GM21717 (cell line): ENCODE measurements around the gene MTHFR.

Experiments used
- ATAC-seq: cut with Tn5 transposase; IDR thresholded peaks from one replicate; pipeline ENCODE4 v1.9.1; 2021; ENCODE audit warnings: mild to moderate bottlenecking, moderate library complexity; ENCODE audit not compliant: unreplicated experiment

The MTHFR gene

DNA sequence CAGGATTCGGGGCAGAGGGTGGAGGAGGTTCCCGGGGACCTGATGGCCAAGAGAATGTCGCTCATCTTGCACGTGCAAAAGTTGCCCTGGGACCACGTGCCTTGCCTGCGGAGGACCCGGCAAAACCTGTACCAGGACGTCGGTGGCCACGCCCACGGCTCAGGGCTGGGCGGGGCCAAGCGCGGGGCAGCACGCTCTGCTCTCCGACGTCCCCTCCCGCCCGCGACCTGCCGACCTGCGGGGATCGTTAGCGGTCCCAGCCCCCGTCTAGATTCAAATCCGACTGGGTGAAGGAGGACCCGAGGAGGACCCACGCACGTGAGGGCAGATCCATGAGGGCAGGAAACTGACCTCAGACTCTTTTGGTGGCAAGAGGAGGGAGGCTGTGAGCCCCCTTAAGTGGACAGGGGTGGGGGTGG, 43.8 kb downstream of the MTHFR start, which contains the start of gene C1orf167:
Gene C1orf167 (plus strand): TSS at position 206 of the 419 bp plus-strand sequence. CDS start 2,208 bp downstream, outside the sequence.
- ATAC-seq: no peak

DNA sequence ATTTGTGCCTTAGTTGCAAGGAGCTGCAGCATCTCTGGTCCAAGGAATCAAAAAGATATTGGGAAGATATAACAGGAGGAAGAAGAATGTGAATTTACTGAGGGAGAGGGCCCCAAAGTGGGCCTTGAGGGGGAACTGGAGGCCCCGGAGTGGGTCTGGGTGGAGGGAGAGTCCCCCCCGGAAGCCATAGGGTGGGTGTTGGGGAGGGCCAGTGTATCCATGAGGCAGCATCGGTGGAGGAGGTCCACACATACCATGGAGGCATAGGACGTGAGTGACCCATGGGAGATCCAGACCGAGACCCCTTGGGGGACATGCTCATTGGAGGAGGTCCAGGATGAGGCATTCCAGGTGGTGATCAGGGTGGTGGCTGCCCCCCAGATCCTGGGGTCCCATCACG, 44.5 kb downstream of the MTHFR start:
- ATAC-seq: no peak

DNA sequence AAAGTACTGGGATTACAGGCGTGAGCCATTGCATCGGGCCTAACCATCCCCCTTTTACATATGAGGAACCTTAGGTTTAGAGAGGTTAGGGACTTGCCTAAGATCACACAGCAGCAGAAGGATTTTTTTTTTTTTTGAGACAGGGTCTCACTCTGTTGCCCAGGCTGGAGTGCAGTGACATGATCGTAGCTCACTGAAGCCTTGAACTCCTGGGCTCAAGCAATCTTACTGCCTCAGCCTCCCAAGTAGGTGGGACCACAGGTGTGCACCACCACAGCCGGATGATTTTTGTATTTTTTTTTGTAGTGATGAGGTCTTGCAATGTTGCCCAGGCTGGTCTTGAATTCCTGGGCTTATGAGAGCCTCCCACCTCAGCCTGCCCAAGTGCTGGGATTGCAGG, 46.0 kb downstream of the MTHFR start:
- no peak for ATAC-seq

DNA sequence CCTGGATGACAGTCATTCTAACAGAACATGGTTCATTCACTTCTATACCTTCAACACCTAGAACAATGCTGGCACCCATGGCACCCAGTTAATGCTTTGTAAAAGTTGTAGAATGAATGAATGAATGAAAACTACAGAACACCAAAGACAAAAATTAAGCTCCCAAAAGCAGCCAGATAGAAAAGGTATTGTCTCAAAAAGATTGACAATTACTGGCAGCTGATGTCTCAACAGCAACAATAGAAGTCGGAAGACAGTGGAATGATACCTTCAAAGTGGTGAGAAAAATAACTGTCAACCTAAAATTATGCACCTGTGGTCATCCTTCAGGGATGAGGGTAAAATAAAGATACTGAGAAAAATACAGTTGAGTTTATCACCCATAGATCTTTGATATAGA, 48.7 kb downstream of the MTHFR start:
- no peak for ATAC-seq

DNA sequence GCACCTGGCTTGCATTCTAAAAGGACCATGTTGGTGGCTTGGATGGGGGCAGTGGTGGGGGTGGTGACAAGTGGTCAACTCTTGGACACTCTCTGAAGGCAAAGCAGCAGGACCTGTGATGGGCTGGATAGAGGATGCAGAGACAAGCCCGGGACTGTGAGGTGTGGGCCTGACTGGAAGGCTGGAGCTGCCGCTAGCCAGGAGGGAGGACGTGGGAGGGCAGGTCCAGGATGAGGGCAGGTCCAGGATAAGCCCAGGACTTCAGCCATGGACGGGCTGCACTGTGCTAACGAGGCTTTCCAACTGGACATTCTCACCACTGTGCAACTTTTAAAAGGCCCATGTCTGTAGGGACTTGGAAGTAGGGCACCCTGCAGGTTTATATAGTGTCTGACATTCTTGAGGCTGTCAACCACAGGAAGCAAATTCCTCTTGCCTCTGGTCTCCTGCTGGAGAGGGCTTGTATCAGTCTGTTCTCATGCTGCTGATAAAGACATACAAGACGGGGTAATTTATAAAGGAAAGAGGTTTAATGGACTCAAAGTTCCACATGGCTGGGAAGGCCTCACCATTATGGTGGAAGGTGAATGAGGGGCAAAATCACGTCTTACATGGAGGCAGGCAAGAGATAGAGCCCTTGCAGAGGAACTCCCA, 52.1 kb downstream of the MTHFR start:
- ATAC-seq: no peak

DNA sequence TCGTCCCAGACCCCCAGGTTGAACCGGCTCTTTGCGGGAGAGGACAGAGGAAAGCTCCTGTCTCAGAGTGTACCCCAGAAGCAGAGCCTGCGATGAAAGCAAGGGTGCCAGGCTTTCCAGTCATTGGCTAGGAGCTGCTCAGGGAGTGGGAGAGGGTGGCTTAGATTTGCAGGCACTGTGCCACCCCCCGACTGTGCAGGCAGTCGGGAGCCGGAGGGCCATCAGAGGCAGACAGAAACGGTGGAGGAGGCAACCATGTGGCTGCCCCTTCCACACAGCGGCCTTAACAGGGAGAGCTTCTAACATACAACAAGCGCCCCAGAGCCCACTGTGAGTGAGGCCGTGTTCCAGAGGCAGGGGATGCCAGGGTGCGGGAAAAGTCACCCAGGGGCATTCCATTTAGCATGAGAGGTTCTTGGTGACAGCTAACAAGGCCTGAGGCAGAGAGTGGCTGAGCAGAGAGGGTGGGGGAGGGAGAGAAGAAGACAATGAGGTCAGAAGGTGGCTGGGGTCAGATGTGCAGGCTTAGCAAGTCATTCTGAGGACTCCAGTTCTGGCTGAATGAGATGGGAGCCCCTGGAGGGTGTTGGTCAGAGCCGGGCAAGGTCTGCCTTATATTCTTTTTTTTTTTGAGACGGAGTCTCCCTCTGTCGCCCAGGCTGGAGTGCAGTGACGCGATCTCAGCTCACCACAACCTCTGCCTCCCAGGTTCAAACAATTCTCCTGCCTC, 53.2 kb downstream of the MTHFR start:
- no peak for ATAC-seq

DNA sequence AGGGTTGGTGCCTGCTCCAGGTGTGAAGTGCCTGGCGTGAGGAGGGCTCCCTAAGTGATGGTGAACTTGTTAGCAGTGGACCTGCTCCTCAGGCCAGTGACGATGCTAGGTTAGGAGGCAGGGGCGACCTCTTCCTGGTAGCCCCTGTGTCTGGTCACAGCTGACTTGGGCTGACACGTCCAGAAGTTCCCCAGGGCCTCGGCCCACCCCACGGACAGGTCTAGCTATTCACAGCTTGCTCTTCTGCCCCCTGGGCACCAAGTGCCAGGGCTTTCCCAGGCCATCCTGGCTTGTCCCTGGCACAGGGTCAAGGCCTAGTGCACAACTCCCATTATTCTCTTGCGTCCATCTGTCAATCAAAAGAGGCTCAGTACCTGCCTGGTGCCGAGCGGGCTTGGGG, 54.7 kb downstream of the MTHFR start:
- no peak for ATAC-seq

DNA sequence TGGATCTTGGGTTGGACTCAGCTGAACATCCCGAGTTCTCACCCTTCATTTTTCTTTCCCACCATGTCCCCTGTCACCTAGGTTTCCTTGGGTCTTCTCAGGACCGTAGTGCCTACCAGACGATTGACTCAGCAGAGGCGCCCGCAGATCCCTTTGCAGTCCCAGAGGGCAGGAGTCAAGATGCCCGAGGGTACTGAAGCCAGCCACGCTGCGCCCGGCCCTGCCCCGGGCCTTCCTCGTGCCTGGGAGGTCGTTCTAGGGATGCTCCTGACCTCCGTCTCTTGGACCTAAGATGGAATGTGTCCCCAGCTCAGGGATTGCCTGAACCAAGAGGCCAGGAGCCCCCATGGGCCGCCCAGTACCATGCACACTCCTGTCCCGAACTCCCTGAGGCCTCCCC, 55.8 kb downstream of the MTHFR start:
- ATAC-seq: no peak

DNA sequence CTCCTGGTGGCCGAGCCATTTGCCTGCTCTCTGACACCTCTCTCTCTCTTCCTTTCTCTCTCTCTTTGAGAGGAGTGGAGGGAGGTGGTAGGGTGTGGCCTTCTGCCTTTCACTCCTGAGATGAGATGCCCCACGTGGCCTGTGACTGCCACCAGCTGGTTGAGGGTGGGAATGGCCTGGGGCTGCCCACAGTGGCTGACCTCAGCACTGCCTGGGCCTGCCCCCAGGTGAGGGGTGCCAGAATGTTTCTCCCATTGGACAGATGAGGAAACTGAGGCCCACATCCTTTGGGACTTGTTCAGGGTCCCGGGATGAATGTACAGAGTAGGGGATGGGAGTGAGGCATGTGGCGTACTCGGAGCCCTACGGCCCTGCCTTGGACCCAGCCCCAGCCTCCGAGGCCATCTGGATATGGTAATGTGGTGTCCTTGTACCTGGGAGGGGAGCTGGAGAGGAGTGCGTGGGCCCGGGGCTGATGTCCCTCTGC, 56.5 kb downstream of the MTHFR start:
- ATAC-seq: no peak

DNA sequence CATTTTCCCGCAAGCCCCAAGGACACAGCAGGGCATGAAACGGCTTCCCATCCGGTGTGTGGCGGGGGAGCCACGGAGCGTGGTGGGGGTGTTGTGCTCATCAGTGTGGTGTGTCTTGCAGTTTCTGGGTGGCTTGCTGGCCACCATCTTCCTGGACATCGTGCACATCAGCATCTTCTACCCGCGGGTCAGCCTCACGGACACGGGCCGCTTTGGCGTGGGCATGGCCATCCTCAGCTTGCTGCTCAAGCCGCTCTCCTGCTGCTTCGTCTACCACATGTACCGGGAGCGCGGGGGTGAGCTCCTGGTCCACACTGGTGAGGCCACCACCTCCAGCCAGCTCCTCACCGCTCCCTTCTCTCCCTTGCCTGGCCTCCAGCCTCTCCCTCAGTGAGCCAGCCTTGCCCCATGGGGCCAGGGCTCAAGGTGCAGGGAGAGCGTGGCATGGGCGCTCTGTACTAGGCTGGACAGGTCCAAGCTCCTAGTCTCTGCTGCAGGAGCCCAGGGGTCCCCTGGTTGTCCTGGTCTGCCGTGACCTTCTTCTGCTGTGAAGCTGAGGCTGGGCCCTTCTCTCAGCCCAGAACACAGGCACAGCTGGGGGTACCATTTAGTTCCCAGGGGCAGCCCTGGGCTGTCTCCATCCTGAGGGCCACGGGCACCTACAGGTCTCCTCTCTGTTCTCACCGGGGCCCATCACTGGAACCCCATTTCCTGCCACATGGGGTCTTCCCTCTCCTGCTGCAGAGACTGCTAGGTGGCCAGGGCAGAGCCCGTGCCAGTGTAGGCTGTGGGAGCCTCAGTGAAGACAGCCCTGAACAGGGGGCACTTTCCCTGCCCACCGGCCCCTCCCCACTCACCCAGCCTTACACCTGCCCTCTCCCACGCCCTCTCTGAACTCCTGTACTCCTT, 57.2 kb downstream of the MTHFR start:
- ATAC-seq: no peak

DNA sequence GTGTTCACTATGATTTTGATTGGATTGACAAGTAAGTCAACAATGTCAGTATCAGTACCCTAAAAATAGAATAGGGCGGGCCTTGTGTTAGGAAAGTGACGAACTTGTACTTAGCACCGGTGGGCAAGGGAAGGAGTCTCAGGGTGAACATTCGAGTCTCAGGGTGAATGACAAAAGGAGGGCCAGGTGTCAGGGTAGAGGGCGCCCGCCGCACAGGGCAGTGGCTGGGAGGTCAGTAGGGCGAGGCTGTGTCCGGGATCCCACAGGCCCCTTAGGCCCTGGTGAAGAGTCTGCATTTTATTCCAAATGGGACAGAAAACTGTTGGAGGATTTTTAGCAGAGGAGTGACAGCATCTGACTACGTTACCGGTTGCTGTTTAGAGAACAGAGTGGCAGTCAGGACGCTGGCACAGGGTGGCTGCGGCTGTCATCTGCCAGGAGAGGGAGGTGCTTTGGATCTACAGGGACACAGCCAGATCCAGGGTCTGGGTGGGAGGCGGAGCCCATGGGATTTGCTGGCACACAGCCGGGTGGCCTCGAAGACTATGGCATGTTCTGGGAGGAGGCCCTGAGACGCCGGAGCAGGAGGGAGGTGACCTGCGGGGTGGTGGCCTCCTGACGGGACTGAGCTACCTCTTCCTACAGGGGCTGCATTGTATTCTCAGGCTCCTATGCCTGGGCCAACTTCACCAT, 58.8 kb downstream of the MTHFR start:
- no peak for ATAC-seq

DNA sequence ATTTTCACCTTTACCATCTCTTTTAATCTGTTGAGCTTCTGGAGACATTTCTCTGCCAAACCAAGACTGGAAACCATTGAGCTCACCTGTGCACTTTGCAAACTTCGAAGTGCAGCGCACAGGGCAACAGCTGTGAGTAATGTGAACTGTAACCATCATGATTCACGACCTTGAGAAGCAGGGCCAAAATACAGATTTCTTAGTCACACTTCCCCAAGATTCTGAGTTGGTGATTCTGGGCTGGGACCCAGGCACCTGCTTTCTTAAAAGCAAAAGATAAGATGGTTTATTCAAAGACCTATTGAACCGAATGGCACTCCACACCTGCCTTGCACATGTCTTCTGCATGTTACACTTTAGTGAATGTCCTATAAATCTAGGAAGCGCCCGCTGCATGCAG, 59.7 kb downstream of the MTHFR start:
- no peak for ATAC-seq

DNA sequence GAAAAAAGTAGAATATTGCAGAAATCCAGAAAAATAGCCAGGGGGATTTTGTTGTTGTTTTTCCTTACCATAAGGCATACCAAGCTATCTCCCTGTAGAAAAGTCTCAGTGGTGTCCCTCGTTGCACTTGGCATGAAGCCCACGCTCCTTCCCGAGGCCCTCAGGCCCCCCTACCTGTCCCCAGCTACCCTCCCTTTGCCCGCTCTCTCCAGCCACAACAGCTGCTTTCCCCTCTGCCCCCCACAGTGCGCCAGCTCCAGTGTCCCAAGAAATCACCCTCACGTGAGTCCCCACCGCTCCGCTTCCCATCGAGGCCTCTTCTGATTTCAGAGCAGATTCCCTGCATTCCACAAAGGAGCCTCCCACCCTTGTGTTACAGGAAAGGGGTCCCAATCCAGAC, 61.5 kb downstream of the MTHFR start:
- ATAC-seq: no peak

DNA sequence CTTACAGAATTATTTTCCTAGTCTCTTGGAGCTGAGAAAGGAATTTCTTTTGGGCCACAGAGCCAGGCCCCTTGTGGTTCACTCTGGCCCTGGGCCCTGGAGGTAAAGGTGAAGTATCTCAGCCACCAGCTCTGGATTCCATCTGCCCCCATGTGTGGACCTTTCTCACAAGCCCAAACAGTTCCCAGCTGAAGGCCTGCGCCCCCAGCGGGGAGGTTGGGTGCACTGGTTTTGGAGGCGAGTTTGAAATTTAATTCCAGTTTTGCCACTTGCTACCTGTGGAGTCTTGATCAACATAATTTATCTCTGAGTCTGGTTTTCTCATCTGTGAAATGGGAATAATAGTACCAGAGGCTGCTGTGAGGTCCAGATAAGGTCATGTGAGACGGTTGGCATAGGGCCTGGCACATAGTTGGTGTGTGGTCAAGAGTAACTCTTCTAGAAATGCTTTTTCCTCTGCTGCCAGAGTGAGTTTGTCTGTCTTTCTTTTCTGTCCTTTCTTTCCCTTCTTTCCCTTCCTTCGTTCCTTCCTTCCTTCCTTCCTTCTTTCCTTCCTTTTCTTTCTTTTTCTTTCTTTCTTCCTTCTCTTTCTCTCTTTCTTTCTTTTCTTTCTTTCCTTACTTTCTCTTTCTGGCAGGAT, 63.7 kb downstream of the MTHFR start:
- no peak for ATAC-seq

DNA sequence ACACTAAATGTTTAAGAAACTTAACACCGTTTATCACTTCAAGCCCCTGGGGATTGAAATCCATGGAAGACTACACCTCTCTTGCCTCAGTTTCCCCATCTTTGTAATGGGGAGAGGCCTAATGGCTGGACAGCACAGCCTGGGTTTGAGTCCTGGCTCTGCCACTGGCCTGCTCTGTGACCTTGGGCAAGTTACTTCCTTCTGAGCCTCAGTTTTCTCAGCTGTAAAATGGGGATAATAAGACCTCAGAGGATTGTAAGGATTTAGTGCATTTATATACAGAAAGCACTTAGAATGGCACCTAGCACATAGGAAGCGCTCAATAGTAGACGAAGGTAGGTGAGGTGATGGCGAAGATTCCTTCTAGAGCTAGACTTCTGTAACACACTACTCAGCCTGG, 64.3 kb downstream of the MTHFR start:
- ATAC-seq: no peak

DNA sequence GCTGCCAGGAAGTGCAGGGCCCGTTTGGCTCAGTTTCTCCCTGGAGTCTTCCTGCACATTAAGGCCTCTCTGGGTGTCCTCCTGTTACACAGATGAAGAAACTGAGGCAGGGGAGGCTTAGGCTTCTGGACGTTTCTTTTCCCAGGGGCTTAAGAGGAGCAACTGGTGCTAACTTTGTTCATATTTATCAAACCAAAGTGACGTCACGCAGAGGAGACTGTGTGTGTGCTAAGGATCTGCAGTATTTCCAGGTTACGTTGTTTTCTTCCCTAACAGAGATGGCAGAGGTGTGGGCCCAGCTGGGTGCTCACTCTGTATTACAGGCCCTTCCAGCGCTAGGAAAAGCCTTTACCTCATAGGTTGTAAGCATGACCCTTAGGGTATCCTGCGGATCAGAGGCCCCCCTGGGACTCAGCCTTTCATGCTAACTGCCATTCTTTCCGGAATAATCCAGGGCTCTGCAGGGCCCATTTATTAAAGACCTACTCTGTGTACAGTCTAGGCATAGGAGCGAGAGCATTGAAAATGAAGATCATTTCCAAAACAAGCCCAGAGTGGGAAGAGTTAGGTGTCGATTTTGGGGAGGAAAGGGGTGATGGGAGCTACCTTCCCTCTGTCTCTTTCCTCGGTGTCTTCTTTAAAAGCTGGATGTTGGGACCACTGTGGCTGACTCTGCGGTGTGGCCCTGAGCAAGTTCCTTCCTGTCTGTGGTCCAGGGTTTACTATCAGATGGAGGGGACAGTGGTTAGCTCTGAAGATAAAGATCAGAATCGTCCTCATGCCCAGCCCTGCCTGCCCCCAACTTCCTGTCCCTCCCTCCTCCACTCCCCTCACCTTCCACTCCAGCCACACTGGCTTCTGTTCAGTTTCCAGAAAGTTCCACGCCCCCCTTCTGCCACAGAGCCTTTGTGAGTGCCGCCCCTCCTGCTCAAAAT, 65.2 kb downstream of the MTHFR start:
- no peak for ATAC-seq

DNA sequence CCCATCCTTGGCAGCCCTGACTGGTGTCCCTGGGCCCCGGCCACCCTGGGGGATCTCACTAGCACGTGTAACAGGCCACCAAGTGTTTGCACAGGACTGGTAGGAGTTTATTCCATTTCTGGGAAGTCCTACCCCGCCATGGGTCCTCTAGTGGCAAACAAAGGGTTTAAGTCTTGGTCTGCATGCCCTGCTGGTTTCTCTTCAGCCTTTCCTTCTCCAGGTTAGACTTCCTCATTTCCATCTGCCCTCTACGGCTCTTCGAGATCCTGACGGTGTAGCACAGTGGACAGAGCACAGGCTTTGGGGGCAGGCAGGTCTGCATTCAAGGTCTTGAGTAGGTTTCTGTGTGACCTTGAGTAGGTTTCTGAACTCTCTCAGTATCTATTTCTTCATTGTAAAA, 67.0 kb downstream of the MTHFR start:
- ATAC-seq: no peak

DNA sequence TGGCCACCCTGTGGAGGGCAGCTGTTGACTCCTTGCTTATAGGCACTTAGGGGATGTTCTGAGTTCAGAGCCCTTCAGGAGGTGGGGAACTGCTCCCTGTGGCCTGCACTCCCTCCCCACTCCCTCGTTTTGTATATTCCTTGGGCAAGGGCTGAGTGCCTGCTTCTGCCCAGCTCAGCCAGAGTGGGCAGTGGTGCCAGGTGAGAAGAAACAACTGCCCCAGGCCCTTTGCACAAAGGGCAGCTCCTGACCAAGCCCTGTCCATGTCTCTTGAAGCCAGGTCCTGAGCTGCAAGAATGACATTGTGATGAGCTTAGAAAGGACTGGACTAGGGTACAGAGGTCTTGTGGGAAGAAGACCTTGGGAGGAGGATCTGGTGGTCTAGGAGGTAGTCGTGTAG, 67.7 kb downstream of the MTHFR start:
- ATAC-seq: no peak
